DLD1 (cell line): ENCODE data around the gene IBTK.
"Not testable (repeated sequence)": the region's sequence is repeated elsewhere in the genome, so short reads cannot be mapped to it uniquely, and the experiment has no call there.

Source experiments
- in situ Hi-C: cut with HindIII; loops from 2 replicates; pipeline ENCODE4 v1.10.0; 2017; ENCODE audit warnings: low sequenced_read_pairs

Gene IBTK

GRCh38 chr6:82247505-82248272 is at the start of gene IBTK:
TSS of gene IBTK (minus strand) at chr6:82247744. CDS start at chr6:82240486, 7,258 bp downstream.
- in situ Hi-C loops, result no loop called here

GRCh38 chr6:82283771-82284410 is 36.3 kb upstream of the IBTK start:
- in situ Hi-C loops, result no loop called here

GRCh38 chr6:82281550-82281949 is 34.0 kb upstream of the IBTK start:
- in situ Hi-C loops, result not testable (repeated sequence)

GRCh38 chr6:82277686-82278085 is 30.1 kb upstream of the IBTK start:
- in situ Hi-C loops, result no loop called here

- in situ Hi-C loops, result no loop called here
These were observed 28.1 kb upstream of the IBTK start for GRCh38 chr6:82275686-82276085.

DNA sequence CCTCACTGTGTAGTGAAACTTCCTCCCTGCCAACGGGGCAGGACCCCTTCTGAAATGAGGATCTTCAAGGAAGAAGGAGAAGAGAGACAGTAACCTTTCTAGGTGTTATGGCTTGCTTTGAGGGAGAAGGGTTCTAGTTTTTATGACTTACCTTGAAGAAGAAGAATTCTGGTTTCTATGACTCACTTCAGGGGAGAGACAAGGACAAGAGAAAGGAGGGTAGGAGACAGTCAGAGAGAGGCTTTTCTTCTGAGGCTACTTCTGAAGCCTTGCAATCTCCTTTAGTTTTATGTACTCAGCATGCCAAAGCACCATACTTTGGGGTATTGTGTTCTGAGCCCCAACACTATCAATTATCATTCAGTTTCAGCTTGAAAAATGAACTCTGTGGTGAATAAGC is 25.8 kb upstream of the IBTK start:
- in situ Hi-C loops, result no loop called here

DNA sequence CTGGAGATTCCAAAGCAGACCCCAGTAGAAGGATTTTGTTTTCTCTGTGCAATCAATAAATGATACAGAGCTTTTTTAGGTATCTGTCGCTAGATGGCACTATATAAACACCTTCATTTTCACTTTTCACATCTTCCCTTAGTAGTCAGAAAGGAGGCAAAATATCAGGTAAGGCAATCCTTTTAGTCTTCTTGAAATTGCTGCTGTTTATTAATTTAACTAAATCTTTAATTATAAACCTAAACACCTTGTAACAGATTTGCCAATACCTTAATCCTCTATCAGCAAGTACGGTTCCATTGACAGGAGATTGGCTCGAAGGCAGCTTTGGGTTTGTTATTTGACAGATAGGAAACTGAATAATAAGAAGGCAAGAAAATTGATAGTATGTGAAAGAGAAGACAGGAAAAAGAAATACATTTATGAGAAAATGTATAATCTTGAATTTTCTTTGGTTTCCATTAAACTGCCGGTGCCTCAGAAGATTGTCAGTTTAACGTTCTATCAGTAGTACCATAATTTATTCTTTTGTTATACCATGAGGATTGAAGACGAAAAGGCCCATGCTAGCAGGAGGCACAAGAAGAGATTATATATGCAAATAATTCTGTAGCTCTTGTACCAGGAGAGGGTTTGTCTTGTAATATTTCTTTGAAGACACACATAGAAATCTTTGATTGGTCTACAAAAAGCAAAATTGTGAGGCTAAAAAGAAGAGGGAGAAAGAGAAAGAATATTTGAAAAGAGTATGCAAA is 23.5 kb upstream of the IBTK start:
- in situ Hi-C loops, result no loop called here

- in situ Hi-C loops, result no loop called here
These were observed 20.8 kb upstream of the IBTK start for GRCh38 chr6:82268301-82268846.

DNA sequence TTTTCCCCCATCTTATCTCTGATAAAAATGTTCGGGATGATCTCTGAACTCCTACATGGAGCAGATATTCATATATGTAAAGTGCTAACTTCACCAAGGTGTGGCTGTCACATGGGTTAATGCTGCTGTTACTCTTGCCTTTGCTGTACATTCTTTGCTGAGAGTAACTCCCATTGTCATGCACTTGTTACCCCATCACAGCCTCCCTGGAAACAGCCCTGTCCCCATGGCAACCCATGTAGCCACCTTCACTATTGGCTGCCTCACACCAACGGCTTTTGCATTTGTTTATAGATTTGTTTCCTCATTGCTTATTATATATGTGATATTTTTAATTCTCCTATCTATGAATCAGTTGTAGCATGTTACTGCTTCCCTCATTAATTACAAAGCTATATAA is 17.3 kb upstream of the IBTK start:
- in situ Hi-C loops, result no loop called here

GRCh38 chr6:82264321-82264720 is 16.8 kb upstream of the IBTK start:
- in situ Hi-C loops, result no loop called here

DNA sequence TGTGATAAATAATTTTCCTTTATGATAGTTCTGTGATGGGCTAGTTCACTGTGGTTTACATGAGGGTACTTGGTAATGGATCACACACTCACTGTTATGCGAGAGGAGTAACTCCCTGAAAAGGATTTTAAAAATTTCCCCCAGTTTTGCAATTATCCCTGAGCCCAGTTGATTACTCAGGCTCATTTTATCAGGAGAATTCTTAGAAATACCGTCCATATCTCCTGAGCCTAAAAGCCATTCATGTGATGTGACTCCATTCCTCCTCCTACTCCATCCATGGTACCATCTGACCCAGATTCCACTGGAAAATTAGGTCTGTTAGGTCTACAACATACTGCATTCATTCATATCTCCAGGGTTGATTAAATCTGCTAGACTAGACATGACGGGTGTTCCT is 16.4 kb upstream of the IBTK start:
- in situ Hi-C loops, result no loop called here

DNA sequence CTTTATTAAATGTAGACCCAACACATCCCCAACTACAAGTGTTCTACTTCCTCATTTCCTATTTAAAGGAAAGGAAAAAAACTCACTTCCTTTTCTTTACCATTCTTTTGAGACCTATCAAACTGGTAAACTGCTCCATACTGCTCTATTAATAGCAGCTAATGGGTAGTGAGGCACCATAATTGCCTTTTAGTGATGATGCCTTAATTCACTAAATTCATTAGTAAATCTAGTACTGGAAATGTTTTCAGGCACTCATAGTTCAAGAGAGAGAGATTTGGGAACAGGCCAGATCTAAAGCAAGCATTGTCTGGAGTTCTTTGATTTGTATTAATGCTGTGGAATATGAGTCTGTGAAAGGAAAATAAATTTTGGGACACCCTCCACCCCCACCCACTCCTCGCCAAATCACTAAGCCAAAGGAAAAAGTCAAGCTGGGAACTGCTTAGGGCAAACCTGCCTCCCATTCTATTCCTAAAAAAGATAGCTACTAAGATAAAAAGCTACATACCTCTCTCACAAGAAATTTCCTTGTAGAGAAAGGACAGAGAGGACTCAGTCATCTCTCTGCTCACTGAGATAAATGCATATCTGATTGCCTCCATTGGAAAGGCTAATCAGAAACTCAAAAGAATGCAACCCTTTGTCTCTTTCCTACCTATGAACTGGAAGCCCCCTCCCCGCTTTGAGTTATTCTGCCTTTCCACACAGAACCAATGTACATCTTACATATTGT is 13.6 kb upstream of the IBTK start:
- in situ Hi-C loops, result no loop called here

GRCh38 chr6:82259389-82259788 is 11.8 kb upstream of the IBTK start:
- in situ Hi-C loops, result no loop called here

- in situ Hi-C loops, result no loop called here
These were observed 9.7 kb upstream of the IBTK start for GRCh38 chr6:82257088-82257774.

DNA sequence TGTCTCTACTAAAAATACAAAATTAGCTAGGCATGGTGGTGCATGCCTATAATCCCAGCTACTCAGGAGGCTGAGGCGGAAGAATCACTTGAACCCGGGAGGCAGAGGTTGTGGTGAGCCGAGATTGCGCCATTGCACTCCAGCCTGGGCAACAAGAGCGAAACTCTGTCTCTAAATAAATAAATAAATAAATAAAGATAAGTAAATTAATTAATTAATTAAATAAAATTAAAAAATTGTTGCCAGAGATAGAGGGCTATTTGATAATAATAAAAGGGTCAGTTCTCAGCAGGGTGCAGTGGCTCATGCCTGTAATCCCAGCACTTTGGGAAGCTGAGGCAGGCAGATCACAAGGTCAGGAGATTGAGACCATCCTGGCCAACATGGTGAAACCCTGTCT is 7.2 kb upstream of the IBTK start:
- in situ Hi-C loops, result not testable (repeated sequence)

- in situ Hi-C loops, result no loop called here
These were observed 4.4 kb upstream of the IBTK start for GRCh38 chr6:82251942-82252341.

- in situ Hi-C loops, result no loop called here
These were observed 2.1 kb upstream of the IBTK start for GRCh38 chr6:82249381-82250253.

GRCh38 chr6:82248273-82248735 is 760 bp upstream of the IBTK start:
- in situ Hi-C loops, result no loop called here

DNA sequence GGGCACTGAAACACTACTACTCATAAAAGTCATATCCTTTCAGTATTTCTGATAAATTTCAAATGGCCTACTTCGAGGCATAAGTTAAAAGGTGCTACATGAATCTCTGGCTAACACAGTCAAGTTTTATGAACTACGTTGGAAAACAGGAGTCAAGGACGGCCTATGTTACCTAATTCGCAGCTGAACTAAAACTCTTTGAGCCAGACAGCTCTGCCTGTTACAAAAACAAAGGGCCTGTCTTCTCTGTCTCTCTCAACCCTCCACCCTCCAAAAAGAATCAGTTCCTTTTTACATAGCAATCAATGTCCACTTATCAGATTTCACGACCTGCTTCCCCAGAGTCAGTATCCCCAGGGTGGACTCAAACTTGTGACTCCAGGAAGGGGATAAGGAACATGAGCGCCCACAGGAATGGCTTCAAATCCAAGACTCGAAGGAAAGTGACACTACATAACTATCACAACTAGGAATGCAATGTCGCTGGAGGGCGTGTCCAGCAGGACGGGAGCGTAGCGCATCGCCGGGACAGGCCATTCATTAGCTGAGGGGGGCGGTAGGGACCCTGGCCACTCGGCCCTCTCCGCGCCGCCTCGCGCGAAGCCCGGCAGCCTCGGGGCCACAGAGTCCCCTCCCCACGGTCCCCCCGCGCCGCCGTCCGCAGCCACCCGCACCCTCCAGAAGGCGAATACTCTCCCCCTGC is 591 bp downstream of the IBTK start:
- in situ Hi-C loops, result no loop called here
